Skin epidermis (tissue), 12 donors: ENCODE data around the gene GZMB.
"Not testable (repeated sequence)": the region's sequence is repeated elsewhere in the genome, so short reads cannot be mapped to it uniquely, and the experiment has no call there.

Experiments
- H3K27ac ChIP-seq, 21 experiments: fragments of 200-600 bp; sonication (generic) in 11 of 21; one replicate each; pipeline ENCODE4 v1.5.0; 2020; ENCODE audit warnings: mild to moderate bottlenecking in 3 of 21, inconsistent platforms in 2 of 21, moderate library complexity in 2 of 21
- H3K4me3 ChIP-seq, 7 experiments: fragments of 200-600 bp; sonication (generic) in 2 of 7; one replicate each; pipeline ENCODE4 v1.5.0; 2020; ENCODE audit warnings: inconsistent platforms in 2 of 7, mild to moderate bottlenecking in 2 of 7, moderate library complexity in 1 of 7

GZMB gene

DNA sequence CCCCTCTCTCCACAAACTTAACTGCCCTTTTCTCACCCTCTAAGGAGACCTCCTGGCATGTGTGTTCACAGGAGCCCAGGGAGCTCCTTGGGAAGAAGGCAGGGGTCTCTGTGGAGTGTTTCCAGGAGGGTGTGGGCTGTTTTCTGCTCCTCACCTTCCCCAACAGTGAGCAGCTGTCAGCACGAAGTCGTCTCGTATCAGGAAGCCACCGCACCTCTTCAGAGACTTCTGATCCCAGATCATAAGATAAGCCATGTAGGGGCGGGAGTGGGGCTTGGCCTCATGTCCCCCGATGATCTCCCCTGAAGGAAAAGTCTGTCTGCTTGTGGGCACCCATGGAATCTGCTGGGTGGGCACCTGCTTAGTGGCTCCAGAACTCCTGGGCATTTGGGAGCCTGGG is 1.2 kb downstream of the GZMB start:
- H3K4me3 ChIP-seq, result no peak overlapping the region
- H3K27ac ChIP-seq, result peak overlapping the region in 4 of 21 experiments; percentile 36 to 75 (median 45)

GRCh38 chr14:24632336-24632735 is 1.7 kb downstream of the GZMB start:
- peak overlapping the region in 2 of 21 experiments; percentile 46 to 75 for H3K27ac ChIP-seq
- no peak overlapping the region for H3K4me3 ChIP-seq

DNA sequence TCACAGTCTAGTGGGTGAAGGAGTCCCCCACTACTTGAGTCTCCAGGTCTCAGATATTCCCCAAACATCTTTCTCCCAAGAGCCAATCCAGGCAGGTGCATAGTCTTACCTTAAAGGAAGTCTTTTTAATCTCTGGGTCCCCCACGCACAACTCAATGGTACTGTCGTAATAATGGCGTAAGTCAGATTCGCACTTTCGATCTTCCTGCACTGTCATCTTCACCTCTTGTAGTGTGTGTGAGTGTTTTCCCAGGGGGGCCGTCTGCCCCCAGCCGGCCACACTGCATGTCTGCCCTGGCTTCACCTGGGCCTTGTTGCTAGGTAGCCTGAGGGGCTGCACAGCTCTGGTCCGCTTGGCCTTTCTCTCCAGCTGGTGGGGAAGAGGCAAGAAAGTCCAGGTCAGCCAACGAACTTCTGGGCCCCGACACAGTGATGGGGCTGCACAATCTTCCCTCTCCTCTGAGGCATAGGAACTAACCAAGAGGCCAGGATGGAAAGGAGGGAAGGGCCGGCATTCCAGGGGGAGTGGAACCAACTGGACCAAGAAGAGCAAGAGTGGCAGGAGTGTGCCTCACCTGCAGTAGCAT is 2.1 kb downstream of the GZMB start:
- Histone ChIP-seq H3K27ac (peak overlapping the region in 1 of 21 experiments; percentile 16), H3K4me3 (no peak overlapping the region)

GRCh38 chr14:24630872-24631477 is 3.0 kb downstream of the GZMB start:
- H3K4me3 ChIP-seq, result no peak overlapping the region
- H3K27ac ChIP-seq, result no peak overlapping the region

DNA sequence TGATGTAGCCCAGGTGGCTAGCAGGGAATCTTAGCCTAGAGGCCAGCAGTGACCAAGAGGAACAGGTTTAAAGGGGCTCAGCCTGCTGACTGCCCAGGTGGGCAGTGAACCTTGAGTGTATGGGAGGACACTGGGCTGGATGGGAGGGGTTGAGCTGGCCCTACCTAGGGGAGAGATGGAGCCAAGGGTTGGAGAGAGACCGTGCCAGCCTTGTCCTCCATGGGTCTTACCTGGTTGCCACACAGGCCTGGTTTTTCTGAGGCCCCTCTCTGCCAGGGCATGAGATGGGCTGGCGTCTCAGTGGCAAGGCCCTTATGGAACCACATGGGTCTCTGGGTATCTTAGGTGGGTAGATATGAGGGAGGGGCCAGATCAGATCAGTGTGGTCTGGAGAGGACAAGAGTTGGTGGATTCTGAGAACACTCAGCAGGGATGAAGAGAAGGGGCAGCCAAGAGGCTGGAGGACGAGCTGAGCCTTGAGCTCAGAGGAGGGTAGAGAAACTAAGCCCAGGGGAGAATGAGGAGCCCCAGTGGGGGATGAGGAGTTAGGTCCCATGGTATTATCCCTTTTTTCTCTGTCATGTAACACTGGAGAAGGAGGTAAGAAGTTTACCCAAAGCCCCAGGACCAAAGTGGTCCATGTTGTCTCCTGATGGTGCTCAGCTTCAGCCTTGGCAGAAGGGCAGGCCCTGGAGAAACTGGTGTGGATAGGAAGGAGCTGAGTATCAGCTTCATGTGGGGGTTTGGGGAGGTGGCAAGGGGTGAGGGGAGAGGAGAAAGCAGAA is 3.7 kb downstream of the GZMB start:
- Histone ChIP-seq H3K4me3 (no peak overlapping the region), H3K27ac (no peak overlapping the region)

GRCh38 chr14:24629521-24629920 is 4.5 kb downstream of the GZMB start:
- Histone ChIP-seq H3K27ac (no peak overlapping the region), H3K4me3 (no peak overlapping the region)

DNA sequence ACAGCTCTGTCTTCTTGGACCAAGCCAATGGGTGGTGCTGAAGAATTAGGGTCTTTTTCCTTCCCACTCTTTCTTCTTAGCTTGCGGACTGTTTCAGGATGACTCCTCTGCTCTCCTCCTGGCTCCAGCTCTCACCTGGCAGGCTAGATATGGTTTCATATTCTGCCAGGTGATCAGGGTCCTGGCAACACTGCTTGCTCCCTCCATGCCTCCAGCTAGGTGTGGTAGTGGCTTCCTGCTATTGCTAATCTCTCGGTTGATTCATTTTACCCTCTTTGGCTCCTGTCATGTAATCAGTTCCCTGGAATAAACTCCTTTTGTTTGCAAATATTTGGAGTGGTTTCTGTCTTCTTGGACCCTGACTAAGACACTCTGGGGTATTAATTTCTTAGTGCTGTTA is 20.2 kb downstream of the GZMB start:
- H3K27ac ChIP-seq, result no peak overlapping the region

DNA sequence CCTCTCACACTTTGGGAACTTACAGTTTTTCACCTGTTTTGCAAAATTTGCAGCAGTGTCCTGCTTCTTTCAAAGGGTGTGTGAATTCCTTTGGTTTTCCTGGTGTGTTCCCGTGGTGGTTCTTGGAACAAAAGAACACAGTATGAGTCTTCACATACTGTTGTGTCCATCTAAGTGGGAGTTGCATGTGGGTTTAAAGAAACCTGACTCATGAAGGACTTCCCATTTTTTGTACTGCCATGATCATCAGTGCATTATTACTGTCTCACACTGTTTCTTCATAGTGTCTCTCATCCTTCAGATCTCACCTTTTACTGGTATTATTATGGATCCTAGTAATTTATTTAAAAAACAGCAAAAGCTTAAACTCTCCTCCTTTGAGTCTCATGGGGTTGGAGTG is 20.7 kb downstream of the GZMB start:
- no peak overlapping the region for H3K27ac ChIP-seq
- H3K4me3 ChIP-seq, result no peak overlapping the region

More for the DNA sequence above, 20.2 kb downstream of the GZMB start:
- H3K4me3 ChIP-seq, result no peak overlapping the region

DNA sequence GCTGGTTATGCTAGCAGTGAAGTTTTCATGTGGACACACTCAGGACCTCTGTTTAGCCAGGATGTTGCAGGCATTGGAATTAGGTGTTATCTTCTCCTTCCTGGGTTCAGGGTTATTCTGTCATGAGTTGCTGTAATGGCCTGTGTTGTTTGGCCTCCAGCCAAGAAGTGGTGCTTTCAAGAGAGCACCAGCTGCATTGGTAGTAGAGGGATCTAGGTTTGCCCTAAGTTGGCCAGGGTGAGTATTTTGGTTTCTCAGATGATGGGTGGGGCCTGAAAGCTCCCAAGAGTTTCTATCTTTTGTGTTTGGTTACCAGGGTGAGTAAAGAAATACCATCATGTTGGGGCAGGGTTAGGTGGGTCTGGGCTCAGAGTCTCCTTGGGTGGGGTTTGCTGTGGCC is 21.8 kb downstream of the GZMB start:
- Histone ChIP-seq H3K4me3 (no peak overlapping the region), H3K27ac (no peak overlapping the region)

DNA sequence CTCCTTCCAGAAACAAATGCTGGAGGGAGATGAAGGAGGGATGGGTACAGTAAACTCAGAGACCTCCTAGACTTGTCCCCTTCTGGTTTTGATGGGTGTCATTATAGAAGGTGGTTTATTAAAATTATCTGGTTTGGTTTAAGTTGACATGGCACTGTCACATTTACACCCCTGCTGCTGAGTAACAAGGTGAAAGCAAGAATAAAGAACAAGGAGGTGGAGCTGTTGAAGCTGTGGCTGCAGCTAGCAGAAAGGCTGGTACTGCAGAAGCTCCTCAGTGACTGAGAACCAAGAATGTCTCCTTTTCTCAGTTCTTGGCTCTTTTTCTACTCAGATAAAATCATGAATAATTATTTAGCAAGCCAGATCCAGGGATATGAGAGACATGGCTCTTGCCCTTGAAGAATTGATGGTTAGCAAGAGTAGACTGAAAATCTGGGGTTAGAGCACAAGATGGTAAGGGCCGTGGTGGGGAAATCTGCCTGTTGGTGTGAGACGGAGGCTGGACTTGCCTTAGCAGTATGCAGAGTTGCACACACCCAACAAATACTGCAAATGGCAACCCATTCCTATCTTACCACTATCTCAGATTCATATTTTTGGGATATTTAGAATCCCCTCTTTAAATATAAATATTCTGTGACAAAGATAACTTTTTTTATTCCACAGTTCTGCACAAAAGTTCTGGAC is 24.2 kb downstream of the GZMB start, which contains the start of gene GZMH:
Gene GZMH (minus strand): TSS at position 31 of the 690 bp plus-strand sequence. CDS start 72 bp downstream, outside the sequence.
- Histone ChIP-seq H3K4me3 (no peak within 1 kb of the TSS), H3K27ac (peak within 1 kb of the TSS in 2 of 21 experiments; percentile 61 to 67)

GRCh38 chr14:24607635-24608514 is 26.1 kb downstream of the GZMB start:
- no peak overlapping the region for H3K4me3 ChIP-seq

DNA sequence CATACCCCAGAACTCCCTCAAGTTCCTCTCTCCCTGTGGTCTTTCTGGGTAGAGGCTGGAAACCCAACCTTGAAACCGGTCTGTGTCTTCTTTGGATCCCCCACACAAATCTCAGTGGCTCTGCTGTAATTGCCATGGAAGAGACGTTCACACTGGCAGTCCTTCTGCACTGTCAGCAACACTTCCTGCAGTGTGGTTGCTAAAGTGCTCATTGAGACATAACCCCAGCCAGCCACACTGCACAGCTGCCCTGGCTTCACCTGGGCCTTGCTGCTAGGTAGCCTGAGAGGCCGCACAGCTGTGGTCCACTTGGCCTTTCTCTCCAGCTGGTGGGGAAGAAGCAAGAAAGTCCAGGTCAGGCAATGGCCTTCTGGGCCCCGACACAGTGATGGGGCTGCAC is 26.9 kb downstream of the GZMB start:
- H3K27ac ChIP-seq, result peak overlapping the region in 5 of 21 experiments; percentile 5 to 65 (median 49)
- H3K4me3 ChIP-seq, result no peak overlapping the region

More at GRCh38 chr14:24607635-24608514, 26.1 kb downstream of the GZMB start:
- peak overlapping the region in 3 of 21 experiments; percentile 6 to 67 (median 65) for H3K27ac ChIP-seq

- Histone ChIP-seq H3K27ac (peak overlapping the region in 3 of 21 experiments; percentile 49 to 65 (median 49)), H3K4me3 (no peak overlapping the region)
These were observed 27.7 kb downstream of the GZMB start for GRCh38 chr14:24606297-24606696.

DNA sequence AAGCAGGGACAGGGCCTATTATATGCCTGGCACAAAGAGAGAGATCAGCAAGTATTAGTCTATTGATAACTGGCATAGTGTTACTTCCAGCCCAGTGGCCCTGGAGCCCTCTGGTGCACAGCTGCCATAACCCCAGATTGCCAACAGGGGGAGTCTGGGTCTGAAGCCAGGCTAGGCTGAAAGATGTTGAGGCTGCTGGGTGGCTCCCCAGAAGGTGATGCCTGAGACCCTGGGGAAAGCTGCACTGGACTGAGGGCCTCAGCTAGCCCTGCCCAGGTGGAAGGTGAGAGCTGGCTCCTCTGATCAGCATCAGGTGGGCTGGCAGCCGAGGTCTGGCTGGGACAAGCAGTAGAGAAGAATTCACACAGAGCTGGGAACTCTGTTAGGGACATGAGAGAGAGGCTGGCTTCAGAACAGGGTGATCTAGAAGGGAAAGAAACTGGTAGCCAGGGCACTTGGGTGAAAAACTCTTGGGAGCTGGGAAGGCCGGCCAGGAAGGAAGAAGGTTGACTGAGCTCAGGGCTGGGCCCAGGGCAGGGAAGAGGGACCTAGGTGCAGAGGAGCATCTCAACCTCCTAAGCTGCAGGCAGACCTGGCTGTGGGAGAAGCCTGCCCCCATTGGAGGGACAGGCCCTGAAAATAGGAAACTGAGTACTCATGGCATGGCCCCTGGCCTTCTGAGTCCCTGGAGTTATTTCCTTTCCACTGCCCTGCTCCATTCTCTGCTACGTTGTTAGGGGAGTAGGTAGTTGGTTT is 28.4 kb downstream of the GZMB start:
- H3K27ac ChIP-seq, result peak overlapping the region in 3 of 21 experiments; percentile 6 to 65 (median 53)
- no peak overlapping the region for H3K4me3 ChIP-seq

DNA sequence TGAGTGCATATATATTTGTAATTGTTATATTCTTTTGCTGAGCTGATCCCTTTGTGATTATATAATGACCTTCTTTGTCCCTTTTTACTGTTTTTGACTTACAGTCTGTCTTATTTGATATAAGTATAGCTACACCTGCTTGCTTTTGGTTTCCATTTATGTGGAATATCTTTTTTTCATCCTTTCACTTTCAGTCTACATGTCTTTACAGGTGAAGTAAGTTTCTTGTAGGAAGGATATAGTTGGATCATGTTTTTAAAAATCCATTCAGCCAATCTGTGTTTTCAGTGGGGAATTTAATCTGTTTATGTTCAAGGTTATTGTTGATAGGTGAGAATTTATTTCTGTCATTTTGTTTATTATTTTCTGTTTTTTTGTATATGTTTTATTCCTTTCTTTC is 36.6 kb downstream of the GZMB start:
- Histone ChIP-seq H3K4me3 (no peak overlapping the region), H3K27ac (no peak overlapping the region)

GRCh38 chr14:24595073-24595808 is 38.7 kb downstream of the GZMB start:
- no peak overlapping the region for H3K27ac ChIP-seq
- no peak overlapping the region for H3K4me3 ChIP-seq

- H3K27ac ChIP-seq, H3K4me3 ChIP-seq: not testable (repeated sequence)
These were observed 43.0 kb downstream of the GZMB start for GRCh38 chr14:24591004-24591403.

DNA sequence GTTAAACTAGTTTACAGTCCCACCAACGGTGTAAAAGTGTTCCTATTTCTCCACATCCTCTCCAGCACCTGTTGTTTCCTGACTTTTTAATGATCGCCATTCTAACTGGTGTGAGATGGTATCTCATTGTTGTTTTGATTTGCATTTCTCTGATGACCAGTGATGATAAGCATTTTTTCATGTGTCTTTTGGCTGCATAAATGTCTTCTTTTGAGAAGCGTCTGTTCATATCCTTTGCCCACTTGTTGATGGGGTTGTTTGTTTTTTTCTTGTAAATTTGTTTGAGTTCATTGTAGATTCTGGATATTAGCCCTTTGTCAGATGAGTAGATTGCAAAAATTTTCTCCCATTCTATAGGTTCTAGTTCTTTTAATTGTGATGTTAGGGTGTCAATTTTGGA is 49.6 kb downstream of the GZMB start:
- H3K27ac ChIP-seq, H3K4me3 ChIP-seq: not testable (repeated sequence)
